ENCODE data around the gene TTC17.

GRCh38 chr11:43404406-43404805 lies 45.7 kb downstream of the TTC17 start:
- no peak for TF ChIP-seq CTCF (IDR thresholded peaks at IDR 0.05 in 2 of 3, conservative IDR thresholded peaks at IDR 0.05 in 1 of 3; ENCODE audit: insufficient read depth in 2 of 3, low read depth in 1 of 3, low read length in 3 of 3)
- no peak for TF ChIP-seq VEZF1 (CRISPR knock-in tag; IDR thresholded peaks at IDR 0.05)
- no peak for TF ChIP-seq BCL6 (CRISPR knock-in tag; IDR thresholded peaks at IDR 0.05)
- no peak for TF ChIP-seq YY1 (IDR thresholded peaks at IDR 0.05; ENCODE audit: borderline replicate concordance in 1 of 3, control insufficient read depth in 1 of 3, extremely low read depth in 1 of 3, insufficient read depth in 3 of 3, insufficient read length in 1 of 3, insufficient replicate concordance in 2 of 3, low read depth in 1 of 3, low read length in 2 of 3)
- TF ChIP-seq ZNF3 (CRISPR knock-in tag; IDR thresholded peaks at IDR 0.05), result no peak
- TF ChIP-seq MLLT1 (IDR thresholded peaks at IDR 0.05), result no peak
- TF ChIP-seq FOXP4 (CRISPR knock-in tag; IDR thresholded peaks at IDR 0.05; ENCODE audit: borderline replicate concordance), result no peak
- TF ChIP-seq NR2F6 (CRISPR knock-in tag; IDR thresholded peaks at IDR 0.05), result no peak
- TF ChIP-seq REST (IDR thresholded peaks at IDR 0.05; ENCODE audit: borderline replicate concordance), result no peak
- TF ChIP-seq REST (CRISPR knock-in tag; IDR thresholded peaks at IDR 0.05; ENCODE audit: low read depth), result no peak
- no peak for TF ChIP-seq RBFOX2 (IDR thresholded peaks at IDR 0.05; ENCODE audit: low read depth, low read length)
- no peak for TF ChIP-seq RAD21 (CRISPR knock-in tag; conservative IDR thresholded peaks at IDR 0.05 in 1 of 2, IDR thresholded peaks at IDR 0.05 in 1 of 2)

Data from K562 (cell line).